22Rv1 (cell line): ENCODE data around the gene DNAJC19.

ENCODE experiments used
- CTCF ChIP-seq: fragments of 450-650 bp; IDR thresholded peaks from 2 replicates; pipeline ENCODE4 v1.5.1; 2017; ENCODE audit warnings: mild to moderate bottlenecking
- ZFX ChIP-seq: fragments of 450-650 bp; IDR thresholded peaks from 2 replicates; pipeline ENCODE4 v1.6.1; 2017; ENCODE audit warnings: antibody characterized with exemption, borderline replicate concordance

GRCh38 chr3:180977498-180977897 lies 12.0 kb downstream of the DNAJC19 start:
- TF ChIP-seq CTCF = no peak
- no peak for TF ChIP-seq ZFX
